Superior temporal gyrus (tissue), 1 donor: ENCODE measurements around the gene SECISBP2L.
A peak's percentile ranks its signal among the peaks of the same experiment; 100 is the strongest.
"Not testable (repeated sequence)": the region's sequence is repeated elsewhere in the genome, so short reads cannot be mapped to it uniquely, and the experiment has no call there.

ENCODE experiments used
- DNase-seq: peaks from one replicate; pipeline ENCODE4 v3.0.0-alpha.2; 2016; ENCODE audit errors: extremely low spot score

The SECISBP2L gene, protein sequence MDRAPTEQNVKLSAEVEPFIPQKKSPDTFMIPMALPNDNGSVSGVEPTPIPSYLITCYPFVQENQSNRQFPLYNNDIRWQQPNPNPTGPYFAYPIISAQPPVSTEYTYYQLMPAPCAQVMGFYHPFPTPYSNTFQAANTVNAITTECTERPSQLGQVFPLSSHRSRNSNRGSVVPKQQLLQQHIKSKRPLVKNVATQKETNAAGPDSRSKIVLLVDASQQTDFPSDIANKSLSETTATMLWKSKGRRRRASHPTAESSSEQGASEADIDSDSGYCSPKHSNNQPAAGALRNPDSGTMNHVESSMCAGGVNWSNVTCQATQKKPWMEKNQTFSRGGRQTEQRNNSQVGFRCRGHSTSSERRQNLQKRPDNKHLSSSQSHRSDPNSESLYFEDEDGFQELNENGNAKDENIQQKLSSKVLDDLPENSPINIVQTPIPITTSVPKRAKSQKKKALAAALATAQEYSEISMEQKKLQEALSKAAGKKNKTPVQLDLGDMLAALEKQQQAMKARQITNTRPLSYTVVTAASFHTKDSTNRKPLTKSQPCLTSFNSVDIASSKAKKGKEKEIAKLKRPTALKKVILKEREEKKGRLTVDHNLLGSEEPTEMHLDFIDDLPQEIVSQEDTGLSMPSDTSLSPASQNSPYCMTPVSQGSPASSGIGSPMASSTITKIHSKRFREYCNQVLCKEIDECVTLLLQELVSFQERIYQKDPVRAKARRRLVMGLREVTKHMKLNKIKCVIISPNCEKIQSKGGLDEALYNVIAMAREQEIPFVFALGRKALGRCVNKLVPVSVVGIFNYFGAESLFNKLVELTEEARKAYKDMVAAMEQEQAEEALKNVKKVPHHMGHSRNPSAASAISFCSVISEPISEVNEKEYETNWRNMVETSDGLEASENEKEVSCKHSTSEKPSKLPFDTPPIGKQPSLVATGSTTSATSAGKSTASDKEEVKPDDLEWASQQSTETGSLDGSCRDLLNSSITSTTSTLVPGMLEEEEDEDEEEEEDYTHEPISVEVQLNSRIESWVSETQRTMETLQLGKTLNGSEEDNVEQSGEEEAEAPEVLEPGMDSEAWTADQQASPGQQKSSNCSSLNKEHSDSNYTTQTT

DNA sequence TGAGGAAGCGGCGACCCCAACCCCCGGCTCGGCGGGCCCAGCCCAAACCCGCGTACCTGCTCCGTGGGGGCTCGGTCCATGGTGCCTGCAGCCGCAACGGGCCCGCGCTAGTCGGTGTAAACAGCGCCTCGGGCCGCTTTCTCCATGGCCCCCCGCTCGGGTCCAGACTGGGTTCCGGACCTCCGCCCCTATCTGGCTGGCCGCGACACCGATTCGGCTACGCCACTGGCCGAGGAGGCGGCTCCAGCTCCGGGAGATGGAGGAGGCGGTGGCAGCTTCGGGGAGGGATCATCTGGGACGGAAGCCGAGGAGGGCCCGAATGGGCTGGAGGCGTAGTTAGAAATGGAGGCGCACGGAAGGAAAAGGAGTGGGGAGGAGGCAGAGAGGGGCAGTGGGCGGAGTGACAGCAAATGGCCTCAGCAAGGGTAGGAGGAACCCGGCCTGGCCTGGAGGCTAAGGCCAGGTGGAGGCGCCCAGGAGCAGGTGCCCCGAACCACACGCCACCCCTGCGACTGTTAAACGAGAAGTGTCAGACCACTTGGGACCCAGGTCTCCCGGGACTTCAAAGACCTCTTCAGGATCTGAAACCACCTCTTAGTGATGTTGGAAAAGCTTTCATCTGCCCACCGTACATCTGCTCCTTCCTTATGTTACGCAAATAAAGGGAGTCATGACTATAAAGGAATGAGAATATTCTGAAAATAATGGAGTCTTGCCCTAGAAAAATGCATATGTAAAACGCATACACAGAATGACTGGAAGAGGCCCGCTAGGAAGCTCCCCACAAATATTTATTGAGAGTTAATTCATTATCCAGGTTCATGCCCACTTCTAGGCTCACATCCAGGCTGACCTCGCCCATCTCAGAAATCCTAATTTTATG, at the start of gene SECISBP2L:
Gene SECISBP2L (minus strand): TSS at position 227 of the 883 bp plus-strand sequence. CDS start 147 bp downstream, at position 80.
- DNase-seq, result peak; percentile 97

DNA sequence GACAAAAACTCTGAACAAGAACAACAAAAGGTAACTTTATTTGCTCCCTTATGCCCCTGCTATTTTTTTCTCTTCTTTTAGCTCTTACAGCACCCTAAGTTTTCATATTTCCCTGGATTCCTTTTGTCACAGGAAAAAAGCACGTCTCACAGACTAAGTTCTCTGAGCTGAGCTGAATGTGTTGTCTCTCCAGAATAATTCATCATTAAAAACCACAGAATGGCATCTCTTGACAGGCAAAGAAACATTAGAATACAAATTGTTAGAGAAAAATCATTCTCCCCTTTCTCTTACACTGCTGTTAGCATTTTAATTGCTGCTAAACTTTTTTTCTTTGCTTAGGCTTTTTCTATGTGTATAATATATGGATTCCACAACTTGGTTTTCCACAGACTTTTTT, 48.7 kb upstream of the SECISBP2L start:
- no peak for DNase-seq

DNA sequence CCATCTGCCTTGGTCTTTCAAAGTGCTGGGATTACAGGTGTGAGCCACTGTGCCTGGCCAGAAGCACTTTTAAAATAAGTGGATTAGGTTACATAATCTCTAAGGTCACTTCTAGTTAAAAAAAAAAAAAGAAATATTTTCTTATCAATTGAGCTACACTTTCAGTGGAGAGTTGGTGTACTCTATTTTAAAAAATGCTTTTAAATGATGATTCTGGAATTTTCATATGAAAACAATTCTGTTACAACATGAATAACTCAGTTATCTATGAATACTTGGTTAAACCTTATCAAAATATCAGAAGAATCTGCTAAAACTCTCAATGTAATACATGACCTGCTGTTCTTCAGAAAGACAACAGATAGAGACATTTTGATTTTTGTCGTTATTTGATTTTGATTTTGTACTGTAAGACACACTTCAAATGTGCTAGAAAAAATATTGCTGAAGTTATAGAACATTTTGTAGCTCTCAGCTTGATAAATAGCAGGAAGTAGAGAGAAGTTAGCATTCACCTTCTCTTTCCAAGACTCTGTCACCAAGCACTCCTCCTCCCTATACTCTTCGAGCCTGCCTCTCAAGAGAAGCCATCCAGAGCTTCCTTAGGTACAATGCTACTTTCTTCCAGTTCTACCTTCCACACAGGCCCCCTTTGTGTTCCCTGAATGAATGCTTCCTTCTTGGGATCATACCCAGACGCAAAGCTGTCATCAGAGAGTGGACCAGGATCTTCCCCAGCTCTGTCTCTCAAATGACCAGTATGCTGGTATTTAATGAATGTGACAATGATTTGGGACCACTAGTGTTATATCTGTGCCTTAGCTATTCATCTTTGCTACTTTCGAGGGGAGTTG, 47.2 kb upstream of the SECISBP2L start:
- no peak for DNase-seq

DNA sequence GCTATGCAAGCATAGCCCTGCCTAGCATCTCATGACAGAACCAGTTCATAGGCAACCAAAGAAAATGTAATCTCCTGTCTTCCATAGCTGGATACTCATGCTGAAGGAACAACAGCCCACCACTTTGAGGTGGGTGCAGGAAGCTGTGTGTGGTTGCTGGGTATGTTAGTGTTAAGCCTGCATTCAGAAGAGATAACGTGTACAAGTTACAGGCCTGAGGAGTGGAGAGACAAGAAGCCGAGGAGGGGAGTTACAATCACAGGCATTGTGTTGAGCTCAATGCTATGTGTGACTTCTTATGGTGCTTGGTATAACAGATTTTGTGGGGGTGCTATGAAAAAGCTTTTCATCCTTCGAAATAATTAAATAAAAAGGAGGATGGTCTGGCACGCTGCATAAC, 42.8 kb upstream of the SECISBP2L start:
- DNase-seq, result peak; percentile 81

DNA sequence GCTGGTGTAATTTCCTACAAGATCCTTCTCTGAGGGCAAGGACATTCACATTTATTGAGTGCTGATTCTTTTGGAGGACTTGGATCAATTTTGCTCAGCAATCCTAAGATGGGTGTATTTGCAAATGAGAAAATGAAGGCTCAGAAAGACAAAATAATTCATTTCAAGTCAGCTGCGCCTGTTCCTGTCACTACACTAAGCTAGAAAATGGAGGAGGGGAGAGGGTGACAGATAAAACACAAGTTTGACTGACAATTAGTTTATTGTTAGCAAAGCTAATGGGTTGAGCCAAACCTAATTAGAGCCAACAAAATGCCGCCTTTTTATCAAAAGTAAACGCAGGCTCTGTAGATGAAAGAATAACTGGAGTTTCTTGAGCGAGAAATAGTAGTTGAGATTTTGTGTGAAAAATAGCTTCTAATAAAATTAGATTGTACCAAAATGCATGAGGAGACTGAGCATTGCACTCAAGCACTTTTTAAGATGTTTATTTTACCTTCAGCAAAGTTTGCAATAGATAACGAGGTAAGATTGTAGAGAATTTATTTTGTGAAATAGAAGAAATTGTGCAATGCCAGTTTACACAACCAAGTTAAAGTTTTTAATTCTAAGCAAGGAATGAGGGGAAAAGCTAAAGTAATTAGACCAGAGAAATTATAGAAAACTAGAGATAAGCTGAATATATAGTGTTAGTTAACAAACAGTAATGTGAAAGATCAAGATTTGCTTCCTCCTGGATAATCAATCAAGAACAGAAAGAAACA, 39.6 kb upstream of the SECISBP2L start:
- peak; percentile 89 for DNase-seq

DNA sequence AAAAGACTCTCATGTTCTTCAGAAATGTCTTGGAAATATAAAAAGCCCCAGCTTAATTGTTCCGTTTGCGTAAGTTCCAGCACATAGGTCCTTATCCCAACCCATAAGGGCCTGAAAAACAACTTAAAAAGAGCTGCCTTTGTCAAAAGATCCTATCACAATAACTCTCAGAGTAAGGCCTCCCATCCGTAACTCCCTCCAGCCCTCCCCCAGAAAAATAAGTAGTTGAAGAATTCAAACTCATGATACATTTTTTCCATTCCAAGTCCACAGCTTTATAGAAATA, 38.0 kb upstream of the SECISBP2L start:
- peak; percentile 33 for DNase-seq

DNA sequence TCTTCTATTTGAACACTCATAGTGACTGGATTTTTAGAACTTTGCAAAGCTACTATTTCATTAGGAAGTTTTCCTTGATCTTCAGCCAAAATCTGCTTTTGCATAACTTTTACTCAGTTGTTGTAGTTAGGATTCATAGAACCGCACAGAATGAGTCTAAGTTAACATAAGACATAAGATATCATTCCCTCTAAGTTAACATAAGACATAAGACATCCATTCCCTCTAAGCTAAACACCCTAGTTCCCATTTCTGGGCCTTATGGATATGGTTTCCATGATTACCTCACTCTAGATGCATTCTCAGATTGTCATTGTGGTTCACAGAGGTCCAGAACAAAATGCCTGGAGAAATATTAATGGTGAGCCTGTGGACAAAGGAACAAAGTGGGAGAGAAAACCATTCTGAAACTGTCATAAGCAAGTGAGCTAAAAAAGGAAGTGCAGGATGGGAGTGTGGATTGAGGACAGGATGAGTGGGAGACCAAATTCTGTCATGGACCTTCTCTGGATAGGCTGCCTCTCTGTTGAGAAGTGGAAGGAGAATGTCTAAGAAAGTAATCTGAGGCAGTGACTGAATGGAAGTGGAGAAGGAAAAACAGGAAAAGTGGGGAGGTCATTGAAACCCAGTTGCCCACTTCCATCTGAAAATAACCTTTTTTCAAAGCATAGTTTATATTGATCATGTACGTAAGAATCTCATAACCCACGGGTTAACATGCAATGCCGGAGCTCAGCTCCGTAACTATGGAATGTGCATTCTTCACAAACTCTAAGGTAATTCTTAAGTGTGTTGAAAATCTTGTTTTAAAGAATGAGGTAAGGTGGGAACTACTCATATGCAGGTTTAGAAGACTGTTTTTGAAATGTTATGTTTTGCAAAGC, 37.4 kb upstream of the SECISBP2L start:
- DNase-seq, result no peak

DNA sequence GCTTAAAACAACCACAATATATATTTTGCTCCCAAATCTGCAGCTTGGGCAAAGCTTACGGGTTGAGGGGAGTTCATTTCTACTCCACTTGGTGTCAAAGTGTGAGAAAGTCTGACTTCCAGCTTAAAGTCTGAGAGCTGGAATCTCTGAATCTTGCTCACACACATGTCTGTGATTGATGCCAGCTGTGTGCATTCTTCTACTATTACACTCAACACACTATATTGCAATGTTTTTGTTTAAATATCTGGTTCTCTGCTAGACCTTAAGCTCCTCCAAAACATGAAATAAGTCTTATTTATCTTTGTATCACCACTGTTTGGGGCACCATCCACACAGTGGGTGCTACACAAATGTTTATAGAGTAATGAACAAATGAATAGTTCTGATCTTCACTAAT, 36.7 kb upstream of the SECISBP2L start:
- no peak for DNase-seq

DNA sequence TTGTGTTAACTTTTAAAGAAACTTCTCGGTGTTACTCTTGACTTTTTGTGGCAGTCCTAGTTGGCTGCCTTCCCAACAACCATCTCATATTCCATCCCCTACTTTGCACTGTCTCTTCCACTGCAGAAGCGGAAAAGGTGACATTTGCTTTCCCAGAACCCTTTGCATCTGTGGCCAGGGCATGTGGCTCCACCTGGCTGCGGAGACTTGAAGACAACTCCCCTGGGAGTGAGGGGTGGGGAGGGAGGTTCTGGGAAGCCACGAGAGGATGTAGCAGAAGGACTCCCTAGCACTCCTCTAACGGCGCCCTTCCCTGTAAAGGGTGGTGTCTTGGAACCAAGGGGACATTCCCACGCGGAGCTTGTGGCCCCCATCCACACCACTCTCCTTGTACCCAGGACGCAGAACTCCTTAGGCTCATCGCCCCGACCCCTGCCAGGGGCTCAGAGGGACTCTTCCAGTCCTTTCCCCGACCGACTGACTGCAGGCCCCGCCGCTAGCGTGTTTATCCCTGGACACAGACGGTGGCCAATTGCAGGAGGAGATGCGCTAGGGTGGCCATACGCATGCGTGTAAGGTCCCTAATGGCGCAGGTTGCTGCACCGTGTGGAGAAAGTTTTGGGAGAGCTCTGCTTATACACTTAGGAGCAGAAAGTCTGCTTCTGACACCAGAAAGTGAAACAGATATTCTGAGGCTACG, 33.2 kb upstream of the SECISBP2L start:
- DNase-seq, result no peak

DNA sequence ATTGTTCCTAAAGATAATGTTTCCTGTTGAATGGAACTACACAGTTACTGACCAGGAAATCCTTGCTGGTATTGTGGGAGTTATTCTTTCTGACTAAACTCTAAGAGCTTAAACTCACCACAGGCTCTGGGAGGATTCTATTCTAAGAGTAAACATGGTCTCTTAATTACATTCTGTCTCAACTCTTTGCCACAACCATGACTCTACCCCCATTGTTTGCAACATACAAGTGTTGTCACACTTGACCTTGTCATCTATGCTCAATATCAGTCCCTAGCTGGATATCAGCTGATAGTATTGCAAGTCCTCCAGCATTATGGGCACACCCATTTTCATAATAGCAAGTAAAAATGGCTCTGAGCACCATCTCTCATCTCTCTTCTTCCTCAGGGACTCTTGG, 29.6 kb upstream of the SECISBP2L start:
- DNase-seq, result no peak

DNA sequence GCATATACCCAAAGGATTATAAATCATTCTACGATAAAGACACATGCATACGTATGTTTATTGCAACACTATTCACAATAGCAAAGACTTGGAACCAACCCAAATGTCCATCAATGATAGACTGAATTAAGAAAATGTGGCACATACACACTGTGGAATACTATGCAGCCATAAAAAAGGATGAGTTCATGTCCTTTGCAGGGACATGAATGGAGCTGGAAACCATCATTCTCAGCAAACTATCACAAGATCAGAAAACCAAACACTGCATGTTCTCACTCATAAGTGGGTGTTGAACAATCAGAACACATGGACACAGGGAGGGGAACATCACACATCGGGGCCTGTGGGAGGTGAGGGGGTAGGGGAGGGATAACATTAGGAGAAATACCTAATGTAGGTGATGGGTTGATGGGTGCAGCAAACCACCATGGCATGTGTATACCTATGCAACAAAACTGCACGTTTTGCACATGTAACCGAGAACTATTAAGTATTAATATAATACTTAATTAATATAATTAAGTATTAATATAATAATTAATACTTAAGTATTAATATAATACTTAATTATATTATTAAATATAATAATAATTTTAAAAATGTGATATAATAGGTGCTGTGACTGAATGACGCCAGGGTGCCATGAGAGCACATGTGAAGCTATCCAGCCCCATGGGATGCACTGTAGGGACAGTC, 28.5 kb upstream of the SECISBP2L start:
- DNase-seq, result not testable (repeated sequence)

DNA sequence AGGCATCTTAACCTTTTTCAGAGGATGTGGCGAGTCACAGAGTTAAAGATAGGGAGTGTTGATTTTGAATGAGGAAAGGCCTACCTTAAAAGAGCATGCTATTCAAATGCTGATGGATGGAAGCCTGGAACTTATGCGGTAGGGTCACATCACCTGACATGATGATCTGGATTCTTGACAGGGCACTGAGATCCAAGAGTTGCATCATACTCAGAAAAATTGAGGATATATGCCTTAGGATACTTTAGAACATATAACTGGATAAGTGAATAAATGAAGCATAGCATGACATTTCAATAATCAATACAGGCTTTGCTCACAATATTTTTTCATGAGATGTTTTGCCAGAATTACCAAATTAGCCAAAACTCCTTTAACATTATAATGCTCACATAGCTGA, 20.1 kb upstream of the SECISBP2L start:
- DNase-seq, result no peak

DNA sequence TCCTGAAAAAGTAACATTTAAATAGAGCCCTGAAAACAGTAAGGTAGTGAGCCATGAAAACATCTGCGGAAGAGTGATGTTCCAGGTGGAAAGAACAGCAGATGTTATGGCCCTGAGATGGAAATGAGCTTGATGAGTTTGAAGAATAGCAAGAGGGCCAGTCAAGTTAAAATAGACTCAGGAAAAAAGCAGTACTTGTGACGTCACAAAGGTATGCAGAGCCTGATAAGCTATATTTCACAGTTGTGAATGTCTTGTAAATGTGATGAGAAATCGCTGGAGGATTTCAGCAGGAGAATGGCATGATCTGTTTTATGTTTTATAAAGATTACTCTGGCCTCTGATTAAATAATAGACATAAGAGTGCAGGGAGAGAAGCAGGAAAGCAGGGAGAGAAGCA, 18.6 kb upstream of the SECISBP2L start:
- DNase-seq, result no peak

DNA sequence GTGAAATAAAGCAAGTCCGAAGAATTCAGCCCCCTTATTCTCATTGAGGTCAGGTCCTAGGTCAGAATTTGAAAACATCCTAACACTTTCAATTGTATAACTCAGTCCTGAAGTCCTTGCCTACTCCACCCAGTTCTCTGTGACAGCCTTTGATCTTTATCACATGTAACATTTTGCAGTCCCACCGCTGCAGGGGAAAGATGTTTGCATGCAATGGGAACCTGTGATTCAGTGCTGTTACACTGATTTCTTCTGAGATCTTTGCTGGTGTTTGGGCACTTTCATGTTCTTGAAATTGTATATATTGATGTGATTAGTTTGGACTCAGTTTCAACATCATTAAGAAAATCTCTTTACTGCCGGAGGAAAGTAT, 18.0 kb upstream of the SECISBP2L start:
- DNase-seq, result no peak

DNA sequence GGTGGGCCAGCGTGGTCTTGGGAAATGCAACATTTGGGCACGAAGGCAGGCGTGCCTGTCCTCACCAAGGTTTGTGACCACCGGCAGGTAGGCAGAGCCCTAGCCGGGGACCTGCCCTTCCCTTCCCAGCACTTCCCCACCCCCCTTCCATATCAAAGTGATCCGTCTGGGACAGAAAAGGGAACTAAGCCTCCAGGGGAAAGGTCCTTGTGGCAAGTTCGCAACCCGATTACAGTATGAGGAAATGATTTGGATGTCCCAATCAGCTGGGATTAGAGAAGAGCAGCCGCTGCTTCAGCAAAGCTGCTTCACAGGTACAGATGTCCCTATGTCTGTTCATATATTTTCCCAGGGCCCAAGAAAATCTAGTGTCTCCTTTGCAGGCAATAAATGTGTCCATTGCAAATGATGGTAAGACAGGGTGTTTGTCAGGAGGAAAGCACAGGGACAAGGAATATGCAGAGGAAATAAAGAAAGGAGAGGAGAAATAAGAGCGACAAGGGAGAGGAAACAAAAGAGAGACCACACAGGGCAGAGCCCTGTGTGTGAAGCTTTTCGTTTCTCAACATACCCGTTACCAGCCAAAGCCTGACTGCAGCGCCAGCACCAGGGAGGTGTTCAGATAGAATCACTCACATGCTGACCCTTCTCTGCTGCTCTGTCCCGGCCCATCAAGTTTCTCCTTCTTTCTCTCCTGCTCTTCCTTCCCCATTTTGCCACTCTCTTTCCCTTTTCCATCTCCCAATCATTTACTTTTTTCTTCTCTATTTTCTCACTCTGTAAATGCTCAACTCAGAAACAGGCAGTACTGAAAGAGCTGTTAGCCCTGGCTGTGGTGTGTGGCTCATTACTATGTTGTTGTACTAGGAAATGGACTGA, 17.4 kb upstream of the SECISBP2L start:
- no peak for DNase-seq

DNA sequence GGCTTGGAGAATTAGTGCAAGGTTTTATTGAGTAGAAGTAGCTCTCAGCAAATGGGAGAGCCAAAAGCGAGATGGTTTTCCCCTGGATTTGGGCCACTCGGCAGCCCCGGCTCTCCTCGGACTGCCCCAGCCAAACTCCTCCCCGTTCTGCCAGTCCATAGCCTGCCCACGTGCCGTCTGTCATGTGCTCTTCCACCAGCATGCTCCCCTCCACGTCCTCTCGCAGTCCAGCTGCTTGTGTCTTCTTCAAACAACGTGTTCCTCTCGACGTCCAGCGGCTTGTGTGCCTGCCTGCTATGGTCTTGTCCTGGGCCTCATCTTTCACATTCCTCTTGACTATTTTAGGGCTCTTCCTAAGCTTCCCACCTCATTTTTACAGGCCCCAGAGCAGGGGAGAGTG, 16.7 kb upstream of the SECISBP2L start:
- DNase-seq, result no peak
